ENCODE data around the gene HS6ST2.

DNA sequence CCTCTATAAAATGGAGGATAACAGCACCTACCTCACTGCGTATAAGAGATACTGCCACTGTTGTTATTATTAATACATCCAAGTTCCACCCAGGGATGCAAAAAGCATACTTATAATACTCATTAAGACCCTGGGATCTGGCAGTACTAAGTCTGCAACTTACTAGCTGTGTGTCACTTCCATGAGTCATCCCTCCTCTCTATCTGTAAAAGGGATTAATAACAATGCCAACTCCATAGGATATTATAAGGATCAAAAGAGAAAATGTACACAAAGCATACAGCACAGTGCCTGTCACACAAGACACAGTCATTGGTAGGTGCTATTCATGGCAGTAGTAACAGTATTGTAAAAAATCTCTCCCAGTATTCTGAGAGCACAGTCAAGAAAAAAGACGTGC is 216.7 kb downstream of the HS6ST2 start:
- TF ChIP-seq CTCF (IDR thresholded peaks at IDR 0.05) (no peak), POLR2A (IDR thresholded peaks at IDR 0.05) (no peak)
